Retinal pigment epithelial cell (primary cell): ENCODE data around the gene NKD2.
A peak's percentile ranks its signal among the peaks of the same experiment; 100 is the strongest.

ENCODE experiments used
- DNase-seq: peaks from one replicate; pipeline ENCODE4 v3.0.0-alpha.2; 2010; ENCODE audit warnings: low read depth
- H3K4me3 ChIP-seq: 2 replicates; pipeline ENCODE4 v1.5.1; 2011; ENCODE audit warnings: mild to moderate bottlenecking, low read length, control low read depth, moderate library complexity
- TF ChIP-seq, protein P1 (sequence below): conservative IDR thresholded peaks from 2 replicates; pipeline ENCODE4 v1.5.1; 2011; ENCODE audit warnings: low read depth, low read length, control low read depth, inconsistent platforms

Gene NKD2

DNA sequence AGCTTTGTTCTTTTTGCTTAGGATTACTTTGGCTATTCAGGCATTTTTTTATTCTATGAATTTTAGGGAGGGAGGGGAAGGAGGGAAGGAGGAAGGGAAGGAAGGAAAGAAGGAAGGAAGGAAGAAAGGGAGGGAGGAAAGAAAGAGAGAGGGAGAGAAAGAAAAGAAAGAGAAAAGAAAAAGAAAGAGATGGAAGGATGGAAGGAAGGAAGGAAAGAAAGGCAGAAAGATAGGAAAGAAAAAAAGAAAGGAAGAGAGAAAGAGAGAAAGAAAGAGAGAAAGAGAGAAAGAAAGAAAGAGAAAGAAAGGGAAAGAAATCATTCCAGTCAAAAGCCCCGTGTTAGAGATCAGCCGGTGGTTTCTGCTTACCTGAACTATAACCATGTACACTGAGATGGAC is 20.8 kb upstream of the NKD2 start:
- no peak for DNase-seq
- TF ChIP-seq, protein P1, sequence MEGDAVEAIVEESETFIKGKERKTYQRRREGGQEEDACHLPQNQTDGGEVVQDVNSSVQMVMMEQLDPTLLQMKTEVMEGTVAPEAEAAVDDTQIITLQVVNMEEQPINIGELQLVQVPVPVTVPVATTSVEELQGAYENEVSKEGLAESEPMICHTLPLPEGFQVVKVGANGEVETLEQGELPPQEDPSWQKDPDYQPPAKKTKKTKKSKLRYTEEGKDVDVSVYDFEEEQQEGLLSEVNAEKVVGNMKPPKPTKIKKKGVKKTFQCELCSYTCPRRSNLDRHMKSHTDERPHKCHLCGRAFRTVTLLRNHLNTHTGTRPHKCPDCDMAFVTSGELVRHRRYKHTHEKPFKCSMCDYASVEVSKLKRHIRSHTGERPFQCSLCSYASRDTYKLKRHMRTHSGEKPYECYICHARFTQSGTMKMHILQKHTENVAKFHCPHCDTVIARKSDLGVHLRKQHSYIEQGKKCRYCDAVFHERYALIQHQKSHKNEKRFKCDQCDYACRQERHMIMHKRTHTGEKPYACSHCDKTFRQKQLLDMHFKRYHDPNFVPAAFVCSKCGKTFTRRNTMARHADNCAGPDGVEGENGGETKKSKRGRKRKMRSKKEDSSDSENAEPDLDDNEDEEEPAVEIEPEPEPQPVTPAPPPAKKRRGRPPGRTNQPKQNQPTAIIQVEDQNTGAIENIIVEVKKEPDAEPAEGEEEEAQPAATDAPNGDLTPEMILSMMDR: no peak
- H3K4me3 ChIP-seq: no peak overlapping the region

GRCh38 chr5:988322-988721 is 20.3 kb upstream of the NKD2 start:
- no peak overlapping the region for H3K4me3 ChIP-seq
- TF ChIP-seq, protein P1: no peak
- no peak for DNase-seq

GRCh38 chr5:989961-990530 is 18.6 kb upstream of the NKD2 start:
- TF ChIP-seq, protein P1: peak; percentile 17
- DNase-seq: no peak
- H3K4me3 ChIP-seq: no peak overlapping the region

DNA sequence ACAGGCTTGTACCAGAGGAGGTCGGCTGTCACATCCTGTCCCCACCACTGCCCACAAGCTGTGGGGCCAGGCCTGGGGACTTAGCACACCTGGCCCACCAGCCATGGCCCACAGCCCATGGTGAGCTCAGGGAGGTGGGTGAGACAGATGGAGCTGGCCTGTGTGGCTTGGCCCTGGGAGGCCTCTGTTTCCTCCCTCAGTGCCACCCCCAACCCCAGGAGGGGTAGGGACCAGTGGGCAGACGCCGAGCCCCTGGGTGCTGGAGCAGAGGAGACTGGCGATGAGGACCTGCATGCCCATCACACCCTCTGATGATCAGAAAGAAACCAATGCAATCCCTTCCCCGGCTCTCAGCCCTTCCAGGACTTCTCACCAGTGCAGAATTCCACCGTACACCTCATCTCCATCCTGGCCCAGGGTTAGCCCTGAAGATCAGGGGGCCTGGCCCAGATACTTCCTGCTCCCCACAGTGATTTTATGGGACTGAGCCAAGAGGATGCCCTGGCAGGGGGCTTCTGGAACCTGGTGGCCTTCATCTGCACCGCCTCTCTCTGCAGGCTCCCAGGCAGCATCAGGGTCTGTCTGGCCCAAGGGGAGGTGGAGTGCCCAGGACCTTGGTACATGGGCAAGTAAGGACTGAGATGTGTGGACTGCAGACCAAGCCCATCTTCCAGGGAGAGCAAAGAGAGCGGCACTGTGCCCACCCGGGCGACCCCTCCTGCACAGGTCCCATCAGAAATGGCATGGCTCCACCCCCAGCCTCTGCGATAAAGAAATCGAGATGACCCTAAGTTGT is 16.9 kb upstream of the NKD2 start:
- TF ChIP-seq, protein P1: no peak
- no peak for DNase-seq
- no peak overlapping the region for H3K4me3 ChIP-seq

DNA sequence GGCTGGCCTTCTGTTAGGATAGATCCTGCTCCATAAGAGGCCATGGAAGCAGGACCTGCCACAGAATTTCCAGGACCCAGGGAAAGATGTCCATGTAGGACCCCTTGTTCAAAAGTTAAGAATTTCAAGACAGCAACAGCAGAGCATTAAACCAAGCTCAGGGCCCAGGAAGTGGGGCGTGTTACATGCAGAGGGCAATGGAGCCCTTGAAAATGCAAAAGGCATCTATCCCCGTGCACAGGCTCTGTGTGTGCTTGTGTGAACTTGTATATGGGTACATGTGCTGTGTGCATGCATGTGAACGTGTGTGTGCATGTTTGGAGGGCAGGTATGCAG is 14.4 kb upstream of the NKD2 start:
- TF ChIP-seq, protein P1: no peak
- no peak for DNase-seq
- H3K4me3 ChIP-seq: no peak overlapping the region

DNA sequence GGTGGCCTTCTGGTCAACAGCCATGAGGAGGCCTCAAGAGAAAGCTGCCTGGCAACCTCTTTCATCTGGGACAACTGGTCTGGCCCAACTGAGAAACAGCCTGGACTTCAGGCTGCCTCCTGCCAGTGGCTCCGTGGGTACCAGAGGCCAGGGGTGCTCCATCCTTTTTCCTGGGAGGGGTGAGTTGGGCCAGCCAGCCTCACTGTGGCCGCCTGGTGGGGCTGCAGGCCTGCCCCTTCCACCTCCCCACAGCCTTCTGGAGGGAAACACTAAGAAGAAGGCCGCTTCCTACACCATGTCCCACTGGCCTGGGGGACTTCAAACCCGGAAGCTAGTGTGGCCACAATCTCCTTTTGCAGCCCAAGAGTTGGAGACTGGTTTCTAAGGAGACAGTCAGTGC is 13.8 kb upstream of the NKD2 start:
- TF ChIP-seq, protein P1: no peak
- no peak for DNase-seq
- H3K4me3 ChIP-seq: no peak overlapping the region

DNA sequence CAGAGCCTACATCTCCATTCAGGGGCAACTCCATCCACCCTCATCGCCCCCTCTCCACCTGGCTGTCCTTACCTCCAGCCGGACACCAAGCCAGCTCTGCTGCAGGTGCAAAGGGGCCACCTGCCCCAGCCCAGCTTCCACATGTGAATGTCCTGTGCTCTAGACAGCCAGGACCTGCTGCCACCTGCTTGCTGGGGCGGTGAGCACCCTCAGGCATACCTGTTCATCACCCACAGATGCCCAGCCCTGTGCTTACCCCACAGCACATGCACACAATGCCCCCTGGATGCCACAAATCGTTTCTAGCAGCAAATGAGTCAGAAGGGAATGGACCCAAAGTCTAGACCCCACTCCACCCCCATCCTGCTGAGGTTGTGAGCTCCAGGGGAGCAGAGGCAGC is 13.3 kb upstream of the NKD2 start:
- TF ChIP-seq, protein P1: no peak
- H3K4me3 ChIP-seq: no peak overlapping the region
- DNase-seq: no peak
